NCI-H1105 (cell line): Measurements from ENCODE around the gene NAT14.
A peak's percentile ranks its signal among the peaks of the same experiment; 100 is the strongest.

Experiments used
- DNase-seq: peaks from one replicate; lab custom pipeline; 2025; lab: John Stamatoyannopoulos, UW

NAT14 gene

DNA sequence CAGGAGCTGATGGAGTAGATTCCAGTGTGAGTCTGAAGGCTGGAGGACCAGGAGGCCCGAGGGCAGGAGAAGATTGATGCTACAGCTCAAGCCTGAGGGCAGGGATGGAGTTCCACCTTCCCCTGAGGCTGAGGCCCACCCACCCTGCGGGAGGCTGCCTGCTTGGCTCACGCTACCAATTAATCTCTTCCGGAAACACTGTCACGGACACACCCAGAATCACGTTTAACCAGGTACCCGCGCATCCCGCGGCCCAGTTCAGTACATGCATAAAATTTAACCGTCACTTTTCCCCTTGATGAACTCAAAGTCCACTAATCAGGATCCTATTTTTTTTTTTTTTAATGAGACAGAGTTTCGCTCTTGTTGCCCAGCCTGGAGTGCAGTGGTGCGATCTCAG is 13.7 kb upstream of the NAT14 start:
- no peak for DNase-seq

DNA sequence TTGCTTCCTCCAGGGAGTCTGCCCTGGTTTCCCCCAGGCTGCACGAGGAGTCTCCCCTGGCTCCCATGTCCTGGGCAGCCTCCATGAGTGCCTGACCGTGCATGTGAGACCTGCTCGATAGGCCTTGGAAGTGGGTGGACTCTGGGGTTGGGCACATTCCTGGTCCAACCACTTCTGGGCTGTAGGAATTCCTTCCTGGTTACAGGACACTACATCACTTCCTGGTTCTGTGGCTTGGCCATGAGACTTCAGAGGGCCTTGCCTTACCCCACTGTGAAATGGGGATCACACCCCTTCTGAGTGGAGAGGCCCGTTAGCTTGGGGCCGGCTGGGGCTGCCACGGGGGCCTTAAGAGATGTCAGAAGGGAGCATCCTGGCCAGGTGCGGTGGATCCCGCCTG is 12.5 kb upstream of the NAT14 start:
- DNase-seq: no peak

DNA sequence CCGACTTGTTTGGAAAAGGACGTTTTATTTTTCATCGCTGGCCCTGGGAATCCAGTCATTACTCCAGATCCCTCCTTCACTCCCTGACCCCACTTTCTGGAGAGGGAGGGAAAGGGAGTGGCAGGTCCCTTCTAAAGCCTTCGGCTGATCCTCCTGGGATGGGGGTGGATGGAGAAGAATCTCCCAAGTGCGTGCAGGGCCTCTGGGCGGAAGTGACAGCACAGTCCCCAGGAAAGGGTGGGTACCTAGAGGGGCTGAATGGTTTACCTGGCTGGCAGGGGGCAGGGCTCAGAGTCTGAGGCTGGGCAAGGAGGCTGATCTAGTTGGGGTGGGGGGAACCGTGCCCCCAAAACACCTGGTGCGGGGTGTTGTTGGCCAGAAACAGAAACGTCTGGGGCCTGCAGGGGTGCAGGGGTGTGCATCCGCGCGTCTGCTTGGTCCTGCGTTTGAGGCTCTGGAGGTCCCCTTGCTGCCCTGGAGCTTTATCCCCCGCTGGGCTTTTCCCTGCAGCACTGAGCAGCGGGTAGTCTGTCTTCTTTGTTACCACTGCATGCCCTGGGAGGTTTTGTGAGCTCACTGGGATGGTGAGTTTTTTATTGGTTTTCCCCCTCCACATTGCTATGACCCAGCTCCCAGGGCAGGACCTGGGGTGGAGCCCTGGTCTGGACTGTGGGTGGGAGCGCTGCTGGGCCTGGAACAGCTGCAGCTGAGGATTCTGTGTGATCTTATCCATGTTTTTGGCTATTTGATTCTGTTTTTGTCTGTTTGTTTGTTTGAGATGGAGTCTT is 11.6 kb upstream of the NAT14 start:
- DNase-seq: no peak

DNA sequence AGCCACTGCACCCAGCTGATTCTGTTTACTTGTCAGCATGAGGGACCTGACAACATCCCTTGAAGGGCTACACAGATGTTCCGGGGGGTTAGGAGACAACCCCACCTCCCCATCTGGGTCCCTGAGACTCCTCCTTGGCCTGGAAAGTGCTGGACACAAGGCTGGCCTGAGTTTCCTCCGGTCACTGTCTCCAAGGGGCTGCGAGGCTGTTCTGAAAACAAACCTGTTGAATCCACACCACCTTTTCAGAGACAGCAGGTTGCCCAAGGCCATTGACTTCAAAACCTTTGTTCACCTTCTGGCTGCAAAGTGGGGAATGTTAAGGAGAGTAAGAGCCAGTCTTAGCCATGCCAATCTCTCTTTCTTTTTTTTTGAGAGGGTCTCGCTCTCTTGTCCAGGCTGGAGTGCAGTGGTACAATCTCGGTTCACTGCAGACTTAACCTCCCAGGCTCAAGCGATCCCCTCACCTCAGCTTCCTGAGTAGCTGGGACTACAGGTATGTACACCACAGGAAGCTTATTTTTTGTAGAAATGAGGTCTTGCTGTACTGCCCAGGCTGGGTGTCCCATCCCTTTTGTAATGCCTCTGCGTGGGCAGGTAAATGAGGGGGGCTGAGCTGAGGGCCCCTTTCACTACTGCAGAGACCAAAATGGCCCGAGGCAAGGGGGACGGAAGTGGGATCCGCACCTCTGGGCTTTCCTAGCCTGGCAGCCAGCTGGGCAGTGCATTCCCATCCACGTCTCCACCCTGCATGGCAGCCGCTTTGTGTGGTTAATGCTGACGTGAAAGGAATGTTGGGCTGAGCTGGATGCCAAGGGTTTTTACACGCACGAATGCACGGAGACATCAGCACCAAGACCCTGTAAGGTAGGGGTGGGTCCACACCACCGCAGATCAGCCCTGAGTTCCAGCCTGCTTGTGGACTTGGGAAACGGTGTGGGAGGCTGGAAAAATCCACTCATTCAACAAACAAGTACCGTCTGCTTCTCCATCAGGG is 10.4 kb upstream of the NAT14 start:
- no peak for DNase-seq

DNA sequence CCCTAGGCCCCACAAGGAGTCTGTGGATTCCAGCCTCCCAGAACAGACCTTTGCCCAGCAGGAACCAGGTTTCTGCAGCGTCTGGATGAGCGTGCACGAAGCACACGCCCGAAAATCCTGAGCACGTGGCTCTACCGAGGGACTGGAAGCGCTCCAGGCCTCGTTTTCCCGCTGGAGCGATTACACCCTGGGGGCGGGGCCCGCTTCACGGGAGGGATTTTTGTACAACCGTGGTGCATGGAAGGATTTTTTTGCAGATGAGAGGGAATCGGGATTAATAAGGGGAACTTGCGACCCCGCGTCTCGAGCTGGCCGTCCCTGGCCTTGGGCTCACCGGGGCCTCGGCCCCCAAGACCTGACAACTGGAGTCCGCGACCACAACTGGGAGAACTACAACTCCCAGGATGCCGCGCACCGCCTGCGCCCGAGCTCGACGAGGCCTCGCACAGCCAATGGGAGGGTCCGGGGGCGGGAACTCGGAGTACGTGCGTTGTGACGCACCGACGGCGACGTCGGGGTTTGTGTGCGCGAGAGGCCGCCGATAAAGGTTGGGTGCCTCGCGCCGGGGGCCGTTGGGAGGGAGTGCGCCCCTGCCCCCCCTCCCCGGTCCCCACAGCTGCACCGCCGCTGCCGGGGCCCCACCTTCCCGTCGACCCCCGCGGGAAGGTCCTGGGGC is 8.8 kb upstream of the NAT14 start, which contains the start of gene ZNF628:
ZNF628 (plus strand) TSS at position 518 of the 676 bp plus-strand sequence. CDS start 3,294 bp downstream, outside the sequence.
- peak; percentile 99 for DNase-seq

DNA sequence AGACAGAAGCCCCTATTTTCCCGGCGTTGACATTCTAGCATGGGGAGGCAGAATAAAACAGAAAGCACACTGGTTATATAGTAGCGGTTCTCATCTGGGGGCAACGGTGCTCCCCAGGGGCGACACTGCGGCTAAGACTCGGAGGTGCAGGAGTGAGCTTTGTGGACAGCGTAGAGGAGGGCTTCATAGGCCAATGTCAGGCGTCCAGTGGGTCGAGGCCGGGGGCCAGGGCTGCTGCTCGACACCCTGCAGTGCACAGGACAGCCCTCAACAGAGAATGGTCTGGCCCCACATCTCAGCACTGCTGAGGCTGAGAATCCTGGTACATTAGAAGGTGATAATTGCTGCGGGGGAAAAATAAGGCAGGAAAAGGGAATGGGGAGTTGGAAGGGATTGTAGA is 7.1 kb upstream of the NAT14 start:
- no peak for DNase-seq

DNA sequence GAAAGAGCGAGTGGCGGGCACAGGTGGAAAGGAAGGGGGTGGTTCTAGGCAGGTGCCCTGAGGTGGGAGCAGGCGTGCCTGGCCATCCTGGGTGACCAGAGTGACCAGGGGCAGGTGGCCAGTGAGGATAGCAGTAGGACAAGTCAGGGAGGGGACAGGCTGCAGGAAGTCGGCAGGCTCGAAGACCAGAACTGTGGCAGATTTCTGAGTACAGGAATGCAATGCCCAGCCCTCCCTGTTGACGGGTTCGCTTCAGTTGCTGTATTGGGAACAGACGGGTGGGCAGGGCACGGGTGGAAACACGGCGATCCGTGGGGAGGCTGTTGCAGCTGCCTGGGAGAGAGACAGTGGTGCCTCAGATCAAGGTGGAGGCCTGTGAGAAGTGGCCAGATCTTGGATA is 6.6 kb upstream of the NAT14 start:
- no peak for DNase-seq

DNA sequence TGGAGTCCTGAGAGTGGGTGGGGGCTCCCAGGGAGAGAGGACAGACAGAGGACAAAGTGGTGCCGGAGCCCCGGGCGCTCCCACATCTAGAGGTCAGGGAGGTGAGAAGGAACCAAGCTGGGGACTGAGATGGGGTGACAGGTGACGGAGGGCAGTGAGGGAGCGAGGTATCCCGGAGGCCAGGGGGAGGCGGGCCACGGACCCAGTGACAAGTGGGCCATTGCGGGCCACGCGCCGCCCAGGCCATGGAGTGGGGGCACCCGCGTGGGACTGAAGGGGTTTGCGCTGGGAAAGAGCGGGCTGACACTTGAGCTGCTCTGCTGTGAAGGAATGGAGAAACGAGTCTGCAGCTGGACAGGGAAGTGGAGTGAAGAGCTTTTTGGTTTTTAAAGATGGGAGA is 5.9 kb upstream of the NAT14 start:
- no peak for DNase-seq

DNA sequence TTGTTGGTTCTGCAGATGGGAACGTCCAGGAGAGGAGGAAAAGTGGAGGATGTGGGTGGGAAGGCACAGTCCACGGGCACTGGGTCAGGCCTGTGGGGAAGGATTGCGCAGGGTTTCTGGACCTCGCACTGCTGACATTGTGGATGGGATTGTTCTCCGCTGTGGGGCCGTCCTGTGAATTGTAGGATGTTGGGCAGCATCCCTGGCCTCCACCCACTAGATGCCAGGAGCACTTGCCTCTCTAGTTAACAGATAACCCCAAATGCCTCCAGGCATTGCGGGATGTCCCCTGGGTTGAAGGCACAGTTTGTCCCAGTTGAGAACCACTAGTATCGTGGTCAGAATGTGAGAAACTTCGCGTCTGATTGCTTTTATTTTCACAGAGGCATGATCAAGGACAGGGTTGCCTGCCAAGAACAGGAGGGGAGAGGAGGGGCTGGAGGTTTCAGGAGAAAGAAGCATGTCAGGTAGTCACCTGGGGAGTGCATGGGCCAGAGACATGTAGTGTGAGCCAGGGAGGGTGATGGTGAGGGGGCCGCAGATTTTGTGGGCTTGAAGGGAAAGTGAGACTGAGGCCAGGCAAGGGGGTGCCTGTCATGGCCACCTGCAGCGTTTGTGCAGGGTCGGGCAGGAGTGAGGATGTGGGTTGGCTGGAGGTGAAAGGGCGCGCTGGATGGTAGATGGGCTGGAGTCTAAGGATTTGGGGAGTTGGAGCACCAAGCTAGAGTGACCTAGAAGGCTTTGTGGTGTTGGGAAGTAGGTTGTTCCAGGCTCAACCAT is 5.3 kb upstream of the NAT14 start:
- DNase-seq: no peak

DNA sequence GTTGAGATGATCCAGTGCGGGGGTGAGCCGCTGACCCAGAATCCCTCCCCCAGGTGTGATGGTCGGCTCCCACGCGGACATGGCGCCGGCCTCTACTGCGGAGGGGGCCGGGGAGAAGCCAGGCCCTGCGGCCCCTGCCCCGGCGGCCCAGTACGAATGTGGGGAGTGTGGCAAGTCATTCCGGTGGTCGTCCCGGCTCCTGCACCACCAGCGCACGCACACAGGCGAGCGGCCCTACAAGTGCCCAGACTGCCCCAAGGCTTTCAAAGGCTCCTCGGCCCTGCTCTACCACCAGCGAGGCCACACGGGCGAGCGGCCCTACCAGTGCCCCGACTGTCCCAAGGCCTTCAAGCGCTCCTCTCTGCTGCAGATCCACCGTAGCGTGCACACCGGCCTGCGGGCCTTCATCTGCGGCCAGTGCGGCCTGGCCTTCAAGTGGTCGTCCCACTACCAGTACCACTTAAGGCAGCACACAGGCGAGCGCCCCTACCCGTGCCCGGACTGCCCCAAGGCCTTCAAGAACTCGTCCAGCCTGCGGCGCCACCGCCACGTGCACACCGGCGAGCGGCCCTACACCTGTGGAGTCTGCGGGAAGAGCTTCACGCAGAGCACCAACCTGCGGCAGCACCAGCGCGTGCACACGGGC is 3.7 kb upstream of the NAT14 start:
- no peak for DNase-seq

DNA sequence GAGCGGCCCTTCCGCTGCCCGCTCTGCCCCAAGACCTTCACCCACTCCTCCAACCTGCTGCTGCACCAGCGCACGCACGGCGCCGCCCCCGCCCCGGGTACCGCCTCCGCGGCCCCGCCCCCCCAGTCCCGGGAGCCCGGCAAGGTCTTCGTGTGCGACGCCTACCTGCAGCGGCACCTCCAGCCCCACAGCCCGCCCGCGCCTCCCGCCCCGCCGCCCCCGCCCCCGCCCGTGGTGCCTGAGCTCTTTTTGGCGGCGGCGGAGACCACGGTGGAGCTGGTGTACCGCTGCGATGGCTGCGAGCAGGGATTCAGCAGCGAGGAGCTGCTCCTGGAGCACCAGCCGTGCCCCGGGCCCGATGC is 3.2 kb upstream of the NAT14 start:
- DNase-seq: no peak

DNA sequence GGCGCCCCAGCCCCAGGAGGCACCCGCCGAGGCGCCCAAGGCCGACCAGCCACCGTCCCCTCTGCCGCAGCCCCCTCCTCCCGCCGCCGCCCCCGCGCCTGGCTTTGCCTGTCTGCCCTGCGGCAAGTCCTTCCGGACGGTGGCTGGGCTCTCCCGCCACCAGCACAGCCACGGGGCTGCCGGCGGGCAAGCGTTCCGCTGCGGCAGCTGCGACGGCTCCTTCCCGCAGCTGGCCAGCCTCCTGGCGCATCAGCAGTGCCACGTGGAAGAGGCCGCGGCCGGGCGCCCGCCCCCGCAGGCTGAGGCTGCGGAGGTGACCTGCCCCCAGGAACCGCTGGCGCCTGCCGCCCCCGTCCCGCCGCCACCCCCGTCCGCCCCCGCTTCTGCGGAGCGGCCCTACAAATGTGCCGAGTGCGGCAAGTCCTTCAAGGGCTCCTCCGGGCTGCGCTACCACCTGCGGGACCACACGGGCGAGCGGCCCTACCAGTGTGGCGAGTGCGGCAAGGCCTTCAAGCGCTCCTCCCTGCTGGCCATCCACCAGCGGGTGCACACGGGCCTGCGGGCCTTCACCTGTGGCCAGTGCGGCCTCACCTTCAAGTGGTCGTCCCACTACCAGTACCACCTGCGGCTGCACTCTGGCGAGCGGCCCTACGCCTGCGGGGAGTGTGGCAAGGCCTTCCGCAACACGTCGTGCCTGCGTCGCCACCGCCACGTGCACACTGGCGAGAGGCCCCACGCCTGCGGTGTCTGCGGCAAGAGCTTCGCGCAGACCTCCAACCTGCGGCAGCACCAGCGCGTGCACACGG is 2.6 kb upstream of the NAT14 start:
- DNase-seq: no peak

DNA sequence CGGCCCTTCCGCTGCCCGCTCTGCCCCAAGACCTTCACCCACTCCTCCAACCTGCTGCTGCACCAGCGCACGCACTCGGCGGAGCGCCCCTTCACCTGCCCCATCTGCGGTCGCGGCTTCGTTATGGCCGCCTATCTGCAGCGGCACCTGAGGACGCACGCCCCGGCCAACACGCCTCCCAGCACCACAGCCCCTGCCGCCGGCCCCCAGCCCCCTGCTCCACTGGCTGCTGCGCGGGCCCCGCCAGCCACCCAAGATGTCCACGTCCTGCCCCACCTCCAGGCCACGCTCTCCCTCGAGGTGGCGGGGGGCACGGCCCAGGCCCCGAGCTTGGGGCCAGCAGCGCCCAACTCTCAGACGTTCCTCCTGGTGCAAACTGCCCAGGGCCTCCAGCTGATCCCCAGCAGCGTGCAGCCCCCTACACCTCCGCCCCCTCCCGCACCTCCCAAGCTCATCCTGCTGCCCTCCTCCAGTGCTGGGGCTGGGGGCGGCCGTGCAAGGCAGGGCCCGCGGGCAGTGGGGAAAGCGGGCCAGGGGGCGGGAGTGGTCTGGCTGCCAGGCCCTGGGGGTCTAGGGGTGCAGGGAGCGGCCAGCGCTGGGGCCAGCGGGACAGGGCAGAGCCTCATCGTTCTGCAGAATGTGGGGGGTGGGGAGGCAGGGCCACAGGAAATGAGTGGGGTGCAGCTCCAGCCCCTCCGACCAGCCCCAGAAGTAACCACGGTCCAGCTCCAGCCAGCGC is 1.9 kb upstream of the NAT14 start:
- no peak for DNase-seq

DNA sequence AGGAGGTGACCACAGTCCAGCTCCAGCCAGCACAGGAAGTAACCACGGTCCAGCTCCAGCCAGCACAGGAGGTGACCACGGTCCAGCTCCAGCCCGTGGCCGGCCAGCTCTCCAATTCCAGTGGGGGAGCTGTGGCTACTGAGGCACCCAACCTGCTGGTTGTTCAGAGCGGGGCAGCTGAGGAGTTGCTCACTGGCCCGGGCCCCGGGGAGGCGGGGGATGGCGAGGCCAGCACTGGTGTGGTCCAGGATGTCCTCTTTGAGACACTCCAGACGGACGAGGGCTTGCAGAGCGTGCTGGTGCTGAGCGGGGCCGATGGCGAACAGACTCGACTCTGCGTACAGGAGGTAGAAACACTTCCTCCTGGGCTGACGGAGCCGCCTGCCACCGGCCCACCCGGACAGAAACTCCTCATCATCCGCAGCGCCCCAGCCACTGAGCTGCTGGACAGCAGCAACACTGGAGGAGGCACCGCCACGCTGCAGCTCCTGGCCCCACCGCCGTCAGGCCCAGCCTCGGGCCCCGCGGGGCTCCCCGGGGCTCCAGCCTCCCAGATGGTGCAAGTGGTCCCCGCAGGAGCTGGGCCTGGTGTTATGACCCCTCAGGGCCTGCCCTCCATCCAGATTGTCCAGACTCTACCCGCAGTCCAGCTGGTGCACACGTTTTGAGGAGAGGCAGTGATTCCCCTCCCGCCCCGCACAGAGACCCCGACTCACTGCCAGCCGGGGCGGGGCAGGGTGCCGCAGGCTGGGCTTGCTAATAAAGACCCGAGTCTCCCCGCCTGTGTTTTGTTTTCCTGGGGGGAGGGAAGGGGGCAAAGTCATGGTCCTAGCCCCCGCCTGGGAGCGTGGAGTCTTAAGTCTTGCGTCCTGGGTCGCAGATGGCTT is 1.0 kb upstream of the NAT14 start:
- DNase-seq: no peak

DNA sequence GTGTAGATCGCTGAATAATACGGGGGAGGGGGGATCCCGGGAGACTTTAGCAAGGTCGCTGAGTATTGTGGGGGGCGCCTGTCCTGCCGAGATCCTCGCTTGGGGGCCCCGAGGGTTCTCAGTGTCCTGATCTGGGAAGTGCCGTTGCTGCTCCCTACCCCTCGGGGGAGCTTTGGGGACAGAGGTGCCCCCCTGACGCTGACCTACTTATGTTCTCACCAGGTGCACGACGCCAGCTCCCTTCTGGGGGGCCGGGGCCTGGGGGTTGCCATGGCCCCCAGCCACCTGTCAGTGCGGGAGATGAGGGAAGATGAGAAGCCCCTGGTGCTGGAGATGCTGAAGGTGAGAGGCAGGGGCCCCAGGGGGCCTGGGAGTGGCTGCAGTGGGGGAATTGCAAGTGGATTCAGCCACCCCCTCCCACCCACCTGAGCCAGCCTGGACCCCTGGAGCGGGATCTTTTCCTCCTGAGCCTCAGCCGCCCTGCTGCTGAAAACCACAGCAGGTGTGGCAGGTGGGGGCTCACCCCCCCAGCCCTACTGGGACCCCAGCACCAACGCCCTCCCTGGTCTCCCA is 537 bp downstream of the NAT14 start:
- DNase-seq: no peak

DNA sequence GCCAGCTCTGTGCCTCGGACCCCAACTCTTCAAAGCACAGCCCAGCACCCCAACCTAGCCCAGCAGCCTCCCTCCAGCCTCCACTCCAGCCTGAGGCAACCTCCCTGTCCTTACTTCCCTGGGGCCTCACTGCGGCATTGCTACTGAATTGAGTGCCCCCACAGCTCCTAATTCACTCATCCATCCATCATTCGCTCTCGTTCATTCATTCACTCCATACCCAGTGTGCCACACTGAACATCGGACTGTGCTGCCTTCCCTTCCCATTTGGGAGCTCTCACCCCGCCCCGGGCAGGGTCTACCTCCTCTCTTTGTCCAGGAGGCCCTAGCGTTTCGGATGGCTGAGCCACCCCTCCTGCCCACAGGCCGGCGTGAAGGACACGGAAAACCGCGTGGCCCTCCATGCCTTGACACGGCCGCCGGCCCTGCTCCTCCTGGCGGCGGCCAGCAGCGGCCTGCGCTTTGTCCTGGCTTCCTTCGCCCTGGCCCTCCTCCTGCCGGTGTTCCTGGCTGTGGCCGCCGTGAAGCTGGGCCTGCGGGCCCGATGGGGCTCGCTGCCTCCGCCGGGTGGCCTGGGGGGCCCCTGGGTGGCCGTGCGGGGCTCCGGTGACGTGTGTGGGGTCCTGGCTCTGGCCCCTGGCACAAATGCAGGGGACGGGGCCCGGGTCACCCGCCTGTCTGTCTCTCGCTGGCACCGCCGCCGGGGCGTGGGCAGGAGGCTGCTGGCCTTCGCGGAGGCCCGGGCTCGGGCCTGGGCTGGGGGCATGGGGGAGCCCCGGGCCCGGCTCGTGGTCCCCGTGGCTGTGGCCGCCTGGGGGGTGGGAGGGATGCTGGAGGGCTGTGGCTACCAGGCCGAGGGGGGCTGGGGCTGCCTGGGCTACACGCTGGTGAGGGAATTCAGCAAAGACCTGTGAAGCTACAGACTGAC is 1.3 kb downstream of the NAT14 start:
- no peak for DNase-seq
